Panc1 (cell line): ENCODE measurements around the gene RXFP2. TPM values are rescaled to one million over a fixed set of nuclear protein-coding genes. Genes with fewer than 3 reads are reported as not detected.

Experiments used
- ATAC-seq: fragments of 200-7000 bp; cut with Tn5 transposase; 2 replicates; pipeline ENCODE4 v1.9.1; 2020; ENCODE audit warnings: mild to moderate bottlenecking, moderate library complexity
- BruUV-seq: library from RNA; stranded (reverse); fragments of 400-500 nt; replicated peaks from 2 replicates; lab custom pipeline; 2021; lab: Mats Ljungman, UMichigan
- CTCF ChIA-PET: fragments of 300-600 bp; sonication (Branson Sonifier 250); formaldehyde crosslinking; loops from one replicate; lab custom pipeline; 2022; ENCODE audit warnings: antibody characterized with exemption; lab: Charles Lee
- POLR2A ChIA-PET: fragments of 300-600 bp; sonication (Branson Sonifier 250); formaldehyde crosslinking; loops from one replicate; lab custom pipeline; 2022; ENCODE audit warnings: antibody characterized with exemption; lab: Charles Lee
- DNase-seq: peaks from one replicate; pipeline ENCODE4 v3.0.0-alpha.2; 2010; ENCODE audit warnings: low read depth, low spot score
- H3K27ac ChIP-seq: 2 replicates; pipeline ENCODE4 v1.5.1; 2011; ENCODE audit warnings: mild to moderate bottlenecking, low read length, inconsistent platforms
- H3K27me3 ChIP-seq: fragments of 200-500 bp; sonication (Bioruptor generic); 2 replicates; pipeline ENCODE4 v1.6.0; 2014; ENCODE audit warnings: low read length, inconsistent platforms; ENCODE audit not compliant: control insufficient read depth, insufficient read depth
- H3K36me3 ChIP-seq: fragments of 200-500 bp; sonication (Bioruptor generic); 2 replicates; pipeline ENCODE4 v1.5.1; 2014; ENCODE audit warnings: inconsistent platforms, mild to moderate bottlenecking, low read length, moderate library complexity; ENCODE audit not compliant: control insufficient read depth, insufficient read depth
- H3K4me1 ChIP-seq: 2 replicates; pipeline ENCODE4 v1.5.1; 2011; ENCODE audit warnings: inconsistent platforms, mild to moderate bottlenecking, low read length, moderate library complexity; ENCODE audit not compliant: control insufficient read depth, insufficient read depth
- H3K4me3 ChIP-seq, 2 experiments: 2 replicates each; pipeline ENCODE4 v1.5.1; 2011 to 2012; ENCODE audit warnings: low read depth in 2 of 2, low read length in 2 of 2, mild to moderate bottlenecking in 2 of 2, inconsistent platforms in 1 of 2, moderate library complexity in 1 of 2
- H3K9me3 ChIP-seq: fragments of 200-500 bp; sonication (Bioruptor generic); 2 replicates; pipeline ENCODE4 v1.5.1; 2014; ENCODE audit warnings: low read depth, mild to moderate bottlenecking, inconsistent platforms, low read length, moderate library complexity; ENCODE audit not compliant: control insufficient read depth, insufficient read depth
- POLR2AphosphoS5 ChIP-seq: IDR thresholded peaks from 2 replicates; pipeline ENCODE4 v1.6.1; 2012; ENCODE audit warnings: mild to moderate bottlenecking, low read depth, low read length, moderate library complexity
- SIN3A ChIP-seq: IDR thresholded peaks from 2 replicates; pipeline ENCODE4 v1.6.1; 2012; ENCODE audit warnings: low read depth, mild to moderate bottlenecking, low read length, moderate library complexity, borderline replicate concordance; ENCODE audit not compliant: insufficient read depth
- TCF7L2 ChIP-seq: IDR thresholded peaks from 2 replicates; pipeline ENCODE4 v1.6.1; 2011; ENCODE audit warnings: mild to moderate bottlenecking, low read depth, low read length, inconsistent platforms
- in situ Hi-C: cut with HindIII; loops from 2 replicates; pipeline ENCODE4 v1.10.0; 2016; ENCODE audit warnings: low sequenced_read_pairs, low pct_unique_long_range_greater_than_20kb
- intact Hi-C: fragments of 100-400 bp; cut with micrococcal nuclease; formaldehyde crosslinking; loops from one replicate; pipeline ENCODE4 v1.10.0; 2022; ENCODE audit not compliant: unreplicated experiment
- total RNA-seq: library from RNA; stranded (reverse); gene quantifications from one replicate; pipeline ENCODE4 v1.2.1, GENCODE V29; 2021; ENCODE audit not compliant: unreplicated experiment
- TF ChIP-seq, protein P1 (sequence below), 2 experiments: IDR thresholded peaks; 2 replicates each; pipeline ENCODE4 v1.6.1; 2011 to 2012; ENCODE audit warnings: low read depth in 2 of 2, control low read depth in 1 of 2, low read length in 1 of 2, mild to moderate bottlenecking in 1 of 2, moderate library complexity in 1 of 2; ENCODE audit not compliant: insufficient read depth in 1 of 2
- TF ChIP-seq, protein P2 (sequence below): fragments of 450-650 bp; IDR thresholded peaks from 2 replicates; pipeline ENCODE4 v1.5.1; 2017; ENCODE audit warnings: mild to moderate bottlenecking

The RXFP2 gene
- total RNA-seq, 1 experiment from 2014 or later, result not detected

DNA sequence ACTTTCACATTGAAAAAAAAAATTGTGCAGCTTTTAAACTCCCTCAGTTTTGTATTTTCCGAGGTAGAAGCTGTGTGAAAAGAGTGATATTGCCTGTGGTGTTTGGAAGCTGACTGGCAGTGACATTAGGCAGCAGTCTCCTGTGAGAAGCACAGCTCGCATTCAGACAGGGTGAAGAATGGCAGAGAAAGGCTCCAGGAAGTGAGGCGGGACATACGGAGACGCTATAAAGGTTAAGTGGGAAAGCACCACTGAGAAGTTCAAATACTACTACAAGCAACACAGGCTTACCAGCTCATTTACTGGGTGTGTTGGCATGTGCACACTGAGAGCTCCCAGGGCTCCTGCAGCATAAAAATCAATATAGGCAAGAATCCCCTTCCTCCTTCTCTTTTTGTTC, 88.4 kb downstream of the RXFP2 start:
- intact Hi-C loops, result no loop called here
- ATAC-seq (no peak), DNase-seq (no peak)
- Histone ChIP-seq H3K9me3 (no peaks in the 10 kb centered on the region), H3K27ac (no peak overlapping the region), H3K27me3 (no peaks in the 10 kb centered on the region), H3K4me1 (no peaks in the 10 kb centered on the region), H3K36me3 (no peaks in the 10 kb centered on the region), H3K4me3 (no peak overlapping the region)
- POLR2A ChIA-PET, result no interaction called here
- no TSS peak for BruUV-seq
- CTCF ChIA-PET, result interaction anchor here (0.7 kb wide), 1 partner anchor 22 kb away, joined by 3 read pairs; no protein-coding TSS in a partner anchor
- in situ Hi-C loops, result no loop called here
- TF ChIP-seq SIN3A, result no peak
- TF ChIP-seq, protein P1, sequence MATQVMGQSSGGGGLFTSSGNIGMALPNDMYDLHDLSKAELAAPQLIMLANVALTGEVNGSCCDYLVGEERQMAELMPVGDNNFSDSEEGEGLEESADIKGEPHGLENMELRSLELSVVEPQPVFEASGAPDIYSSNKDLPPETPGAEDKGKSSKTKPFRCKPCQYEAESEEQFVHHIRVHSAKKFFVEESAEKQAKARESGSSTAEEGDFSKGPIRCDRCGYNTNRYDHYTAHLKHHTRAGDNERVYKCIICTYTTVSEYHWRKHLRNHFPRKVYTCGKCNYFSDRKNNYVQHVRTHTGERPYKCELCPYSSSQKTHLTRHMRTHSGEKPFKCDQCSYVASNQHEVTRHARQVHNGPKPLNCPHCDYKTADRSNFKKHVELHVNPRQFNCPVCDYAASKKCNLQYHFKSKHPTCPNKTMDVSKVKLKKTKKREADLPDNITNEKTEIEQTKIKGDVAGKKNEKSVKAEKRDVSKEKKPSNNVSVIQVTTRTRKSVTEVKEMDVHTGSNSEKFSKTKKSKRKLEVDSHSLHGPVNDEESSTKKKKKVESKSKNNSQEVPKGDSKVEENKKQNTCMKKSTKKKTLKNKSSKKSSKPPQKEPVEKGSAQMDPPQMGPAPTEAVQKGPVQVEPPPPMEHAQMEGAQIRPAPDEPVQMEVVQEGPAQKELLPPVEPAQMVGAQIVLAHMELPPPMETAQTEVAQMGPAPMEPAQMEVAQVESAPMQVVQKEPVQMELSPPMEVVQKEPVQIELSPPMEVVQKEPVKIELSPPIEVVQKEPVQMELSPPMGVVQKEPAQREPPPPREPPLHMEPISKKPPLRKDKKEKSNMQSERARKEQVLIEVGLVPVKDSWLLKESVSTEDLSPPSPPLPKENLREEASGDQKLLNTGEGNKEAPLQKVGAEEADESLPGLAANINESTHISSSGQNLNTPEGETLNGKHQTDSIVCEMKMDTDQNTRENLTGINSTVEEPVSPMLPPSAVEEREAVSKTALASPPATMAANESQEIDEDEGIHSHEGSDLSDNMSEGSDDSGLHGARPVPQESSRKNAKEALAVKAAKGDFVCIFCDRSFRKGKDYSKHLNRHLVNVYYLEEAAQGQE (IDR thresholded peaks at IDR 0.05; ENCODE audit: insufficient read depth in 1 of 2, low read depth in 2 of 2, low read length in 1 of 2), result no peak
- TF ChIP-seq POLR2AphosphoS5, result no peak
- TF ChIP-seq, protein P2, sequence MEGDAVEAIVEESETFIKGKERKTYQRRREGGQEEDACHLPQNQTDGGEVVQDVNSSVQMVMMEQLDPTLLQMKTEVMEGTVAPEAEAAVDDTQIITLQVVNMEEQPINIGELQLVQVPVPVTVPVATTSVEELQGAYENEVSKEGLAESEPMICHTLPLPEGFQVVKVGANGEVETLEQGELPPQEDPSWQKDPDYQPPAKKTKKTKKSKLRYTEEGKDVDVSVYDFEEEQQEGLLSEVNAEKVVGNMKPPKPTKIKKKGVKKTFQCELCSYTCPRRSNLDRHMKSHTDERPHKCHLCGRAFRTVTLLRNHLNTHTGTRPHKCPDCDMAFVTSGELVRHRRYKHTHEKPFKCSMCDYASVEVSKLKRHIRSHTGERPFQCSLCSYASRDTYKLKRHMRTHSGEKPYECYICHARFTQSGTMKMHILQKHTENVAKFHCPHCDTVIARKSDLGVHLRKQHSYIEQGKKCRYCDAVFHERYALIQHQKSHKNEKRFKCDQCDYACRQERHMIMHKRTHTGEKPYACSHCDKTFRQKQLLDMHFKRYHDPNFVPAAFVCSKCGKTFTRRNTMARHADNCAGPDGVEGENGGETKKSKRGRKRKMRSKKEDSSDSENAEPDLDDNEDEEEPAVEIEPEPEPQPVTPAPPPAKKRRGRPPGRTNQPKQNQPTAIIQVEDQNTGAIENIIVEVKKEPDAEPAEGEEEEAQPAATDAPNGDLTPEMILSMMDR, result no peak
- TF ChIP-seq TCF7L2, result no peak

DNA sequence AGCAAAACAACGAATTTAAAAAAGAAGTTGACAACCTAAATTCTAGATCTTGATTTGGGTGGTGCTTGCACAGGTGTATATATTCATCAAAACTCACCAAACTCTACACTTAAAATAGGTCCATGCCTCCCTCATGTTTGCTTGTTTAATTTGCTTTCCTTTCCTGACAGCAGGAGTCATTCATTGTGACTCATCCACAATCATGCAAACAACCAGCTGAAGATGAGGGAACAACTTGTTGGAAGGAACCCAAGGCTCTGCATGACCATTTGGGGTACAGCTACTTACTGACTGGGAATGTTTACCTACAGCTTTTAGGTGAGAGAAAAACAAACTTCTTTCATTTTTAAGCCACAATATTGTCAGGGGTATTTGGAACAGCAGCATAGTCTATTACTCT, 96.6 kb downstream of the RXFP2 start:
- ChIA-PET CTCF (no interaction called here), POLR2A (interaction anchor here (0.6 kb wide), 1 partner anchor 243 kb away, joined by 3 read pairs; no protein-coding TSS in a partner anchor)
- intact Hi-C loops, result no loop called here
- DNase-seq (no peak), ATAC-seq (no peak)
- H3K36me3 ChIP-seq, result no peaks in the 10 kb centered on the region
- no peaks in the 10 kb centered on the region for H3K27me3 ChIP-seq
- no peaks in the 10 kb centered on the region for H3K9me3 ChIP-seq
- in situ Hi-C loops, result no loop called here
- H3K4me1 ChIP-seq, result no peaks in the 10 kb centered on the region
- no peak overlapping the region for H3K4me3 ChIP-seq
- TF ChIP-seq TCF7L2, result no peak
- no TSS peak for BruUV-seq
- H3K27ac ChIP-seq, result no peak overlapping the region

DNA sequence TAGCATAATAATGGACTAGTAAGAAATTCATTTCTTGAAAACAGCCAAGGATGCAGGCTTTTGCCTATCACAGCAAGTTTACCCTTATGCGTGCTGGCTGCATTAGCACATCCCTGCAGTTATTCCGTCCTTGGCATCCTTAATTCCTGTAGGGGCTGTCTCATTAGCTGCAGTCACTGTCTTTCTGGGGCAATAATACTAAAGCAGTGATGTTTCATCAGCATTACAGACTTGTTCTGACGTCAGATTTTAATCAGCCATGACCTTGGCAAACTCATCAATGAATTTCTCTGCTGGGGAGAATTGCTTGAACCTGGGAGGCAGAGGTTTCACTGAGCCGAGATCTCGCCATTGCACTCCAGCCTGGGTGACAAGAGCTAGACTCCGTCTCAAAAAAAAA, 103.7 kb downstream of the RXFP2 start:
- in situ Hi-C loops, result no loop called here
- TF ChIP-seq POLR2AphosphoS5, result no peak
- TF ChIP-seq, protein P2, result no peak
- no peak for TF ChIP-seq TCF7L2
- TF ChIP-seq, protein P1 (IDR thresholded peaks at IDR 0.05; ENCODE audit: insufficient read depth in 1 of 2, low read depth in 2 of 2, low read length in 1 of 2), result no peak
- TF ChIP-seq SIN3A, result no peak
- no peak for ATAC-seq
- no peak for DNase-seq
- H3K27me3 ChIP-seq, result peaks cover 2% of the 10 kb centered on the region; the same call in 1 of the 2 replicates
- ChIA-PET POLR2A (no interaction called here), CTCF (no interaction called here)
- no peaks in the 10 kb centered on the region for H3K4me1 ChIP-seq
- no peak overlapping the region for H3K4me3 ChIP-seq
- no peaks in the 10 kb centered on the region for H3K36me3 ChIP-seq
- H3K27ac ChIP-seq, result no peak overlapping the region
- BruUV-seq, result no TSS peak
- intact Hi-C loops, result no loop called here
- H3K9me3 ChIP-seq, result no peaks in the 10 kb centered on the region
